ENCODE data around the gene DTWD2. TPM values are rescaled to one million over a fixed set of nuclear protein-coding genes. Genes with fewer than 3 reads are reported as not detected.
"Not testable (repeated sequence)": the region's sequence is repeated elsewhere in the genome, so short reads cannot be mapped to it uniquely, and the experiment has no call there.

The DTWD2 gene
- total RNA-seq, 2 experiments from 2014 or later: 3.0 to 4.4 TPM

- CTCF ChIA-PET: no interaction called here
- POLR2A ChIA-PET: no interaction called here
These were observed 20.8 kb upstream of the DTWD2 start for GRCh38 chr5:119009131-119009530.

GRCh38 chr5:118999696-119000095 is 11.3 kb upstream of the DTWD2 start:
- POLR2A ChIA-PET: no interaction called here
- CTCF ChIA-PET: no interaction called here

GRCh38 chr5:118998861-118999260 is 10.5 kb upstream of the DTWD2 start:
- POLR2A ChIA-PET, CTCF ChIA-PET: not testable (repeated sequence)

GRCh38 chr5:118996098-118996497 is 7.8 kb upstream of the DTWD2 start:
- ChIA-PET POLR2A (no interaction called here), CTCF (no interaction called here)

- ChIA-PET CTCF (no interaction called here), POLR2A (no interaction called here)
These were observed 6.2 kb upstream of the DTWD2 start for GRCh38 chr5:118994595-118994994.

- CTCF ChIA-PET, POLR2A ChIA-PET: not testable (repeated sequence)
These were observed 4.8 kb upstream of the DTWD2 start for GRCh38 chr5:118993118-118993517.

- POLR2A ChIA-PET, CTCF ChIA-PET: not testable (repeated sequence)
These were observed 3.7 kb upstream of the DTWD2 start for GRCh38 chr5:118992055-118992454.

- ChIA-PET POLR2A (no interaction called here), CTCF (no interaction called here)
These were observed 2.2 kb upstream of the DTWD2 start for GRCh38 chr5:118990582-118990981.

GRCh38 chr5:118989816-118990215 is 1.5 kb upstream of the DTWD2 start:
- POLR2A ChIA-PET: no interaction called here

GRCh38 chr5:118988866-118989180 is 476 bp upstream of the DTWD2 start:
- ChIA-PET POLR2A (no interaction called here), CTCF (interaction anchor here (1.1 to 3.0 kb wide), 6 partner anchors 268 to 445 kb away, joined by 3 to 19 read pairs (median 6); no protein-coding TSS in a partner anchor)

More at GRCh38 chr5:118989816-118990215, 1.5 kb upstream of the DTWD2 start:
- CTCF ChIA-PET: no interaction called here

GRCh38 chr5:118984602-118985001 is 3.7 kb downstream of the DTWD2 start:
- POLR2A ChIA-PET: no interaction called here
- CTCF ChIA-PET: interaction anchor here (0.6 kb wide), 1 partner anchor 92 kb away, joined by 3 read pairs; no protein-coding TSS in a partner anchor

- POLR2A ChIA-PET: no interaction called here
- CTCF ChIA-PET: no interaction called here
These were observed 6.6 kb downstream of the DTWD2 start for GRCh38 chr5:118981783-118982182.

- POLR2A ChIA-PET: no interaction called here
- CTCF ChIA-PET: no interaction called here
These were observed 7.9 kb downstream of the DTWD2 start for GRCh38 chr5:118980438-118980837.

GRCh38 chr5:118980017-118980416 is 8.3 kb downstream of the DTWD2 start:
- ChIA-PET CTCF (no interaction called here), POLR2A (no interaction called here)

GRCh38 chr5:118973779-118974445 is 14.4 kb downstream of the DTWD2 start:
- POLR2A ChIA-PET, CTCF ChIA-PET: not testable (repeated sequence)

GRCh38 chr5:118968925-118969375 is 19.4 kb downstream of the DTWD2 start:
- CTCF ChIA-PET: no interaction called here
- POLR2A ChIA-PET: no interaction called here

- ChIA-PET POLR2A (no interaction called here), CTCF (no interaction called here)
These were observed 19.9 kb downstream of the DTWD2 start for GRCh38 chr5:118968406-118968911.

GRCh38 chr5:118967059-118967508 is 21.3 kb downstream of the DTWD2 start:
- ChIA-PET CTCF (no interaction called here), POLR2A (no interaction called here)

- CTCF ChIA-PET: no interaction called here
- POLR2A ChIA-PET: no interaction called here
These were observed 22.5 kb downstream of the DTWD2 start for GRCh38 chr5:118965890-118966289.

- CTCF ChIA-PET, POLR2A ChIA-PET: not testable (repeated sequence)
These were observed 23.4 kb downstream of the DTWD2 start for GRCh38 chr5:118964970-118965369.

- CTCF ChIA-PET, POLR2A ChIA-PET: not testable (repeated sequence)
These were observed 24.0 kb downstream of the DTWD2 start for GRCh38 chr5:118964388-118964787.

- CTCF ChIA-PET: no interaction called here
- POLR2A ChIA-PET: no interaction called here
These were observed 25.2 kb downstream of the DTWD2 start for GRCh38 chr5:118963169-118963568.

Data from activated CD8-positive, alpha-beta memory T cell treated with anti-CD3 and anti-CD28 coated beads for 36 hours (primary cell).